ENCODE results near the gene RCBTB2.

GRCh38 chr13:48568370-48569103 is 35.7 kb upstream of the RCBTB2 start:
- TF ChIP-seq, protein P1, sequence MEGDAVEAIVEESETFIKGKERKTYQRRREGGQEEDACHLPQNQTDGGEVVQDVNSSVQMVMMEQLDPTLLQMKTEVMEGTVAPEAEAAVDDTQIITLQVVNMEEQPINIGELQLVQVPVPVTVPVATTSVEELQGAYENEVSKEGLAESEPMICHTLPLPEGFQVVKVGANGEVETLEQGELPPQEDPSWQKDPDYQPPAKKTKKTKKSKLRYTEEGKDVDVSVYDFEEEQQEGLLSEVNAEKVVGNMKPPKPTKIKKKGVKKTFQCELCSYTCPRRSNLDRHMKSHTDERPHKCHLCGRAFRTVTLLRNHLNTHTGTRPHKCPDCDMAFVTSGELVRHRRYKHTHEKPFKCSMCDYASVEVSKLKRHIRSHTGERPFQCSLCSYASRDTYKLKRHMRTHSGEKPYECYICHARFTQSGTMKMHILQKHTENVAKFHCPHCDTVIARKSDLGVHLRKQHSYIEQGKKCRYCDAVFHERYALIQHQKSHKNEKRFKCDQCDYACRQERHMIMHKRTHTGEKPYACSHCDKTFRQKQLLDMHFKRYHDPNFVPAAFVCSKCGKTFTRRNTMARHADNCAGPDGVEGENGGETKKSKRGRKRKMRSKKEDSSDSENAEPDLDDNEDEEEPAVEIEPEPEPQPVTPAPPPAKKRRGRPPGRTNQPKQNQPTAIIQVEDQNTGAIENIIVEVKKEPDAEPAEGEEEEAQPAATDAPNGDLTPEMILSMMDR (IDR thresholded peaks at IDR 0.05), result no peak
- no peak for TF ChIP-seq EP300 (IDR thresholded peaks at IDR 0.05)
- no peak for TF ChIP-seq POLR2A (IDR thresholded peaks at IDR 0.05)

Data from ovary (tissue), 3 donors.